PC-9 (cell line): Measurements from ENCODE around the gene EPHA4.

ENCODE experiments used
- CTCF ChIP-seq: fragments of 200-600 bp; sonication (generic); conservative IDR thresholded peaks from 2 replicates; pipeline ENCODE4 v1.6.1; 2017; ENCODE audit warnings: mixed run types, antibody characterized with exemption, mild to moderate bottlenecking, moderate library complexity
- EZH2 ChIP-seq: fragments of 200-600 bp; sonication (generic); IDR thresholded peaks from 2 replicates; pipeline ENCODE4 v1.8.0; 2017; ENCODE audit warnings: antibody characterized with exemption, low read depth

GRCh38 chr2:221572821-221573429, 821 bp upstream of the EPHA4 start:
- TF ChIP-seq CTCF (no peak), EZH2 (no peak)
